Activated CD4-positive, alpha-beta memory T cell treated with anti-CD3 and anti-CD28 coated beads for 36 hours (primary cell): ENCODE data around the gene CAV1. TPM values are rescaled to one million over a fixed set of nuclear protein-coding genes. Genes with fewer than 3 reads are reported as not detected.
"Not testable (repeated sequence)": the region's sequence is repeated elsewhere in the genome, so short reads cannot be mapped to it uniquely, and the experiment has no call there.

Source experiments
- CTCF ChIA-PET: fragments of 350-600 bp; sonication (Branson Sonifier 250); formaldehyde crosslinking; loops from one replicate; lab custom pipeline; 2021; ENCODE audit warnings: antibody characterized with exemption, inconsistent platforms; lab: Charles Lee
- POLR2A ChIA-PET: fragments of 350-600 bp; sonication (Branson Sonifier 250); formaldehyde crosslinking; loops from one replicate; lab custom pipeline; 2021; ENCODE audit warnings: antibody characterized with exemption; lab: Charles Lee
- DNase-seq: peaks from one replicate; pipeline ENCODE4 v3.0.0-alpha.2; 2020
- H3K27ac Mint-ChIP-seq: one replicate; pipeline ENCODE4 v1.8.0; 2021; ENCODE audit warnings: mixed read lengths
- H3K27me3 Mint-ChIP-seq: one replicate; pipeline ENCODE4 v1.8.0; 2021; ENCODE audit warnings: mixed read lengths
- H3K36me3 Mint-ChIP-seq: one replicate; pipeline ENCODE4 v1.8.0; 2021; ENCODE audit warnings: mixed read lengths
- H3K4me1 Mint-ChIP-seq: one replicate; pipeline ENCODE4 v1.8.0; 2021; ENCODE audit warnings: low read depth, mixed read lengths
- H3K4me3 Mint-ChIP-seq: one replicate; pipeline ENCODE4 v1.8.0; 2021; ENCODE audit warnings: mild to moderate bottlenecking, mixed read lengths
- H3K9me3 Mint-ChIP-seq: one replicate; pipeline ENCODE4 v1.8.0; 2021; ENCODE audit warnings: mixed read lengths
- intact Hi-C: fragments of 100-400 bp; cut with micrococcal nuclease; formaldehyde crosslinking; loops from one replicate; pipeline ENCODE4 v1.15.1; 2023
- total RNA-seq, 2 experiments: library from RNA; stranded (reverse); gene quantifications; one replicate each; pipeline ENCODE4 v1.2.3, GENCODE V29; 2021

Gene CAV1, protein sequence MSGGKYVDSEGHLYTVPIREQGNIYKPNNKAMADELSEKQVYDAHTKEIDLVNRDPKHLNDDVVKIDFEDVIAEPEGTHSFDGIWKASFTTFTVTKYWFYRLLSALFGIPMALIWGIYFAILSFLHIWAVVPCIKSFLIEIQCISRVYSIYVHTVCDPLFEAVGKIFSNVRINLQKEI
- under 1 TPM; 0.07 to 0.19 TPM for total RNA-seq

DNA sequence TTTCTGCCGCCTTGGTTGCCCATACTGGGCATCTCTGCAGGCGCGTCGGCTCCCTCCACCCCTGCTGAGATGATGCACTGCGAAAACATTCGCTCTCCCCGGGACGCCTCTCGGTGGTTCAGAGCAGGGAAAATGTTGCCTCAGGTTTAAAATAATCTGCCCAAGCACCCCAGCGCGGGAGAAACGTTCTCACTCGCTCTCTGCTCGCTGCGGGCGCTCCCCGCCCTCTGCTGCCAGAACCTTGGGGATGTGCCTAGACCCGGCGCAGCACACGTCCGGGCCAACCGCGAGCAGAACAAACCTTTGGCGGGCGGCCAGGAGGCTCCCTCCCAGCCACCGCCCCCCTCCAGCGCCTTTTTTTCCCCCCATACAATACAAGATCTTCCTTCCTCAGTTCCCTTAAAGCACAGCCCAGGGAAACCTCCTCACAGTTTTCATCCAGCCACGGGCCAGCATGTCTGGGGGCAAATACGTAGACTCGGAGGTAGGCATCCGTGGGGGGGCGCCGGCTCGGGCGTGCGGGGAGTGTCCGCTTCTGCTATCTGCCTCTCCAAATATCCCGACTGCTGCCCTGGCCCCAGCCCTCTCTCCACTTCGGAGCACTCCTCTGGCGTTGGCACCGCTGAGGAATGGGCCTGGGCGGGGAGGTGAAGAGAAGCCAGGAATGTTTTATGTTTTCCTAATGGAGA lies at the start of gene CAV1:
Gene CAV1 (plus strand): TSS at position 428 of the 689 bp plus-strand sequence. CDS start 27 bp downstream, at position 455.
- DNase-seq = peak; percentile 57
- Mint-ChIP-seq H3K27ac (no peak within 1 kb of the TSS), H3K36me3 (no peaks in the 10 kb centered on the region), H3K4me3 (peak within 1 kb of the TSS; percentile 78), H3K27me3 (peaks cover 66% of the 10 kb centered on the region), H3K9me3 (no peaks in the 10 kb centered on the region), H3K4me1 (peaks cover 21% of the 10 kb centered on the region)
- CTCF ChIA-PET = interaction anchor here (1.0 to 2.9 kb wide), 12 partner anchors 14 to 344 kb away, joined by 3 to 32 read pairs (median 9); partner anchors contain the start of genes CAV2 and TES
- POLR2A ChIA-PET = no interaction called here
- intact Hi-C loops = loop anchor here (2.0 to 10.0 kb wide), 2 partner anchors 64 to 280 kb away; no protein-coding TSS in a partner anchor

GRCh38 chr7:116477625-116478024 lies 47.2 kb upstream of the CAV1 start:
- CTCF ChIA-PET = no interaction called here
- H3K27me3 Mint-ChIP-seq = peaks cover 16% of the 10 kb centered on the region

GRCh38 chr7:116478834-116479233 lies 46.0 kb upstream of the CAV1 start:
- ChIA-PET POLR2A (no interaction called here), CTCF (no interaction called here)
- DNase-seq = no peak
- Mint-ChIP-seq H3K4me3 (no peak overlapping the region), H3K36me3 (no peaks in the 10 kb centered on the region), H3K9me3 (no peaks in the 10 kb centered on the region), H3K27me3 (peaks cover 14% of the 10 kb centered on the region), H3K4me1 (no peaks in the 10 kb centered on the region), H3K27ac (no peak overlapping the region)
- intact Hi-C loops = no loop called here

More at GRCh38 chr7:116477625-116478024, 47.2 kb upstream of the CAV1 start:
- no peak for DNase-seq
- Mint-ChIP-seq H3K27ac (no peak overlapping the region), H3K36me3 (no peaks in the 10 kb centered on the region), H3K4me1 (no peaks in the 10 kb centered on the region), H3K9me3 (no peaks in the 10 kb centered on the region), H3K4me3 (no peak overlapping the region)
- POLR2A ChIA-PET = no interaction called here
- intact Hi-C loops = no loop called here

DNA sequence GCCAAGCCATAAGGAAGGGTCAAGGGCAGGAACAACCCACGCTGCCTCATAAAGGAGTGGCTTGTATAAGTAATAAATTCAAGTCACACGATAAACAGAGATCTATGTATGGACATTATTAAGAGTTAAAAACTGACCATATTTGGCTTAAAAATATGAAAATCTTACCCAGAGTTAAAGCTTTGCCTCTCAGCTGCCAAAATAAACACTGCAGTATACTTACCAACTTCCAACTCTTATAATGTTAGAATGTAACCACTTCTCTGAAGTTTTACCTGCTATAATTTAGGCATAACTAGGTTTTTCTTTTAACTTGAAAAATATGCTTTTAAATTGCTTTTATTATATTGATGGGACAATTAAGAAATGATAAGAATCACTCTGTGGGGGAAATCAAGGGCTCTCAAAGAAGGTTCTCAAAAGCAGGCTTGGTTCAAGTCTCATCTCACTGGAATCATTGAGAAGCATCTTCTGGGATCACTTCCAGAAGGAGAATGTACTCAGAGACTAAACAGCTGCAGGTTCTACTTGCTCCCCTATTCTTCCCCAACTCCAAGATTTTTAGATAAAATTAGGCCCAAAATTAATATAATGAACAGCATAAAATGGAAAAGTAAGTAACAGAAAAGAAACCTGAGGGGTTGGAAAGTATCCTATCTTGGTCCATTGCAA lies 41.4 kb upstream of the CAV1 start:
- H3K9me3 Mint-ChIP-seq = no peaks in the 10 kb centered on the region
- peaks cover 18% of the 10 kb centered on the region for H3K27me3 Mint-ChIP-seq
- H3K4me3 Mint-ChIP-seq = no peak overlapping the region
- no peak overlapping the region for H3K27ac Mint-ChIP-seq
- CTCF ChIA-PET = interaction anchor here (1.0 kb wide), 1 partner anchor 106 kb away, joined by 3 read pairs; no protein-coding TSS in a partner anchor
- intact Hi-C loops = no loop called here
- no peaks in the 10 kb centered on the region for H3K4me1 Mint-ChIP-seq
- POLR2A ChIA-PET = no interaction called here
- H3K36me3 Mint-ChIP-seq = no peaks in the 10 kb centered on the region
- DNase-seq = no peak

- H3K9me3 Mint-ChIP-seq, H3K36me3 Mint-ChIP-seq, CTCF ChIA-PET, H3K4me3 Mint-ChIP-seq, H3K27ac Mint-ChIP-seq, POLR2A ChIA-PET, intact Hi-C loops, H3K4me1 Mint-ChIP-seq, DNase-seq: not testable (repeated sequence)
- peaks cover 18% of the 10 kb centered on the region for H3K27me3 Mint-ChIP-seq
These were observed 40.4 kb upstream of the CAV1 start for GRCh38 chr7:116484389-116484788.

DNA sequence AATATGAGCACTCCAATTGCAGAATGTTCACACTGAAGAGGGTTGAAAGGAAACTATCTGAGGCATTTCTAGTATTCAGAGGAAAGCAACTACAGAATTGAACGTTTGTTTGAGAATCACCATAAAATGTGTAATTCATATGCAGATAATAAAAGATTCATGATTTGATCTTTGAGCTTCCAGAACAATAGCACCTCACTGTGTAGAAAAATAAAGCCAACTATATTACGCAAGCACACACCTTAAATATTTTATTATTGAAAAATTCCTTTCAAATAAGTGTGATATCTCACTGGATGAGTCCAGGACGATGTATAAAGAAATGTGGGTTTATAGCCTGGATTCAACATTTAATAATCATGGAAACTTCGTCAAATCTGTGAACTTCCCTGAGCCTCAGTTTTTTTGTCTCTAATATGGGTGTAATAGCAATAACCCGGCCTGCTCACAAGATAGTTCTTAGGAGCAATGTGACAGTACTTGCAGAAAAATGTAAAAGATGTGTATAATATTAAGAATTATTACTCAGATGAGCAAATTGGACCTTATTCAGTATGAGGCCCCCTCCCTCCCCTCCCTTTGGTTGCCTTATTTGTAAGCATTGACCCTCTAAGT lies 36.8 kb upstream of the CAV1 start:
- no peaks in the 10 kb centered on the region for H3K4me1 Mint-ChIP-seq
- H3K4me3 Mint-ChIP-seq = no peak overlapping the region
- no peak for DNase-seq
- H3K36me3 Mint-ChIP-seq = no peaks in the 10 kb centered on the region
- intact Hi-C loops = no loop called here
- POLR2A ChIA-PET = no interaction called here
- no peaks in the 10 kb centered on the region for H3K9me3 Mint-ChIP-seq
- no peak overlapping the region for H3K27ac Mint-ChIP-seq
- peaks cover 25% of the 10 kb centered on the region for H3K27me3 Mint-ChIP-seq
- CTCF ChIA-PET = interaction anchor here (1.4 kb wide), 1 partner anchor 104 kb away, joined by 4 read pairs; no protein-coding TSS in a partner anchor

- Mint-ChIP-seq H3K27me3 (peaks cover 23% of the 10 kb centered on the region), H3K4me1 (no peaks in the 10 kb centered on the region), H3K27ac (no peak overlapping the region), H3K9me3 (no peaks in the 10 kb centered on the region), H3K4me3 (no peak overlapping the region), H3K36me3 (no peaks in the 10 kb centered on the region)
- CTCF ChIA-PET = no interaction called here
- POLR2A ChIA-PET = no interaction called here
- DNase-seq = no peak
- intact Hi-C loops = no loop called here
These were observed 34.5 kb upstream of the CAV1 start for GRCh38 chr7:116490351-116490750.

DNA sequence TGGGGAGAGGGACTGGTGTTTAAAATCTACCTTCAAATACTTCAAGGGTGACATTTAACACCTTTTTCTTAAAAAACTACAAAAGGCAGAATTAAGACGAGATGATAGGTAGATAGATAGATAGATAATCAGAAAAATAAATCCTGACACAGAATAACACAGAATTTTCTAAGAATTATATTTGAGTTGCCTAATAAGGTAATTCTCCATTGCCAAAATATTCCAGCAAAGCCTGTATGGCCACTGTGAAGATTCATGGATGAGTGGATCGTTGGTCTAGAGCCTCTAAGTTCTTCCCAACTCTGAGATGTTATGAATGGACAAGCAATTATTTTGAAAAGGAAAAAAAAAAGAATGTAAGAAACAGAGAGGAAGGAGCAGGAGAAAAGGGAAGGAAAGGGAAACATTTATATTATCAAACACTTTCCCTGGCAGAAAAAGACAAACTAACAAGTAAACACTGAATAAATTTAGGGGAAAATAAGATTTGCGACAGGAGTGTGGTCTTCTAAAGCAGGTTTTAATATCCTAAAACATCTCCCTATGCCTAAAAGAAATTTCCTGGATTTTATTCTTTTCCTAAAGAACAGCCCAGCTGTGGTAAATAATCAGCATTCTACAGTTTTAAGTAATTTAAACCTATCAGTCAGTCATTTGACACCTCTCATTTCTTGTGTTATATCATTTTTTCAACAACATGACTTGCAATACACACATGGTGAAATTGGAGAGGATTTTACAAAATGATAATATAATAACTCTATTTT lies 32.8 kb upstream of the CAV1 start:
- H3K4me3 Mint-ChIP-seq = no peak overlapping the region
- H3K36me3 Mint-ChIP-seq = no peaks in the 10 kb centered on the region
- POLR2A ChIA-PET = no interaction called here
- DNase-seq = no peak
- H3K27ac Mint-ChIP-seq = no peak overlapping the region
- no peaks in the 10 kb centered on the region for H3K9me3 Mint-ChIP-seq
- CTCF ChIA-PET = no interaction called here
- H3K27me3 Mint-ChIP-seq = peaks cover 17% of the 10 kb centered on the region
- H3K4me1 Mint-ChIP-seq = no peaks in the 10 kb centered on the region
- intact Hi-C loops = no loop called here

- no peak for DNase-seq
- Mint-ChIP-seq H3K36me3 (no peaks in the 10 kb centered on the region), H3K4me1 (no peaks in the 10 kb centered on the region), H3K27ac (no peak overlapping the region), H3K4me3 (no peak overlapping the region), H3K9me3 (no peaks in the 10 kb centered on the region), H3K27me3 (peaks cover 17% of the 10 kb centered on the region)
- ChIA-PET POLR2A (no interaction called here), CTCF (no interaction called here)
- intact Hi-C loops = no loop called here
These were observed 32.2 kb upstream of the CAV1 start for GRCh38 chr7:116492654-116493109.

GRCh38 chr7:116493449-116493848 lies 31.4 kb upstream of the CAV1 start:
- ChIA-PET POLR2A (no interaction called here), CTCF (no interaction called here)
- H3K4me3 Mint-ChIP-seq = no peak overlapping the region
- intact Hi-C loops = no loop called here
- H3K27ac Mint-ChIP-seq = no peak overlapping the region
- no peaks in the 10 kb centered on the region for H3K4me1 Mint-ChIP-seq
- DNase-seq = no peak
- no peaks in the 10 kb centered on the region for H3K9me3 Mint-ChIP-seq
- no peaks in the 10 kb centered on the region for H3K36me3 Mint-ChIP-seq
- peaks cover 22% of the 10 kb centered on the region for H3K27me3 Mint-ChIP-seq

DNA sequence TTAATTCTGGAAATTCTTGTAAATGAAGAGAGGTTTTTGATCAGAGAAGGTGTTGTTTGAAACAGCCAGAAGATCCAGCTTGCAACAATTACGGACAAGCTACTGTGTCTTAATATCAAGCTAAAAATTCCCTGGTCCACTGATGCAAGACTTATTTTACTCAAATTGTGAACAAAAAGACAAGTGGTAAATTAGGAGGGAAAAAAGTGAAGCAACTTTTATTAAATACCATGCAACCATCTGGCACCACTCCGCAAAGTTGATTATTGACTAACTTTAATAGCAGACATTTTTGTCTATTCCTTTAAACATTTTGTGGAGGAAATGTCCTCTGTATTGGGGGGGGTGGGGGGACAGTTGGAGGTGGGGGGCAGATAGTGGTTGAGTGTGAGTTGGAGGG lies 30.4 kb upstream of the CAV1 start:
- Mint-ChIP-seq H3K4me3 (no peak overlapping the region), H3K9me3 (no peaks in the 10 kb centered on the region), H3K4me1 (no peaks in the 10 kb centered on the region), H3K27ac (no peak overlapping the region), H3K27me3 (peaks cover 26% of the 10 kb centered on the region), H3K36me3 (no peaks in the 10 kb centered on the region)
- DNase-seq = no peak
- ChIA-PET CTCF (no interaction called here), POLR2A (no interaction called here)
- intact Hi-C loops = no loop called here
